Measurements from ENCODE around the gene TSPAN18. TPM values are rescaled to one million over a fixed set of nuclear protein-coding genes. Genes with fewer than 3 reads are reported as not detected.

TSPAN18 gene
- total and polyA plus RNA-seq, 2 of the 8 experiments (the other 6 are each of a cell fraction or from before 2014, with no cell fraction given) = 5.2 to 10.2 TPM

GRCh38 chr11:44797886-44798606, 71.3 kb downstream of the TSPAN18 start (continued):
- TF ChIP-seq EP300 (IDR thresholded peaks at IDR 0.05; ENCODE audit: borderline replicate concordance in 1 of 2, low read depth in 2 of 2, low read length in 2 of 2) (no peak), CEBPB (IDR thresholded peaks at IDR 0.05; ENCODE audit: low read depth, low read length) (peak; percentile 85), RBBP5 (IDR thresholded peaks at IDR 0.05; ENCODE audit: borderline replicate concordance, low read depth, low read length) (peak; percentile 43; the same call in 1 of the 2 replicates), RAD21 (IDR thresholded peaks at IDR 0.05 in 1 of 2, conservative IDR thresholded peaks at IDR 0.05 in 1 of 2; ENCODE audit: low read depth in 2 of 2, low read length in 2 of 2) (no peak), GABPA (IDR thresholded peaks at IDR 0.05; ENCODE audit: borderline replicate concordance, insufficient read depth, low read length) (no peak), KDM1A (IDR thresholded peaks at IDR 0.05; ENCODE audit: borderline replicate concordance, low read length) (peak; percentile 97), POLR2AphosphoS5 (IDR thresholded peaks at IDR 0.05; ENCODE audit: low read depth, low read length) (no peak)
- TF ChIP-seq, protein P1, sequence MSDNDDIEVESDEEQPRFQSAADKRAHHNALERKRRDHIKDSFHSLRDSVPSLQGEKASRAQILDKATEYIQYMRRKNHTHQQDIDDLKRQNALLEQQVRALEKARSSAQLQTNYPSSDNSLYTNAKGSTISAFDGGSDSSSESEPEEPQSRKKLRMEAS (IDR thresholded peaks at IDR 0.05) = no peak
- TF ChIP-seq, protein P2, sequence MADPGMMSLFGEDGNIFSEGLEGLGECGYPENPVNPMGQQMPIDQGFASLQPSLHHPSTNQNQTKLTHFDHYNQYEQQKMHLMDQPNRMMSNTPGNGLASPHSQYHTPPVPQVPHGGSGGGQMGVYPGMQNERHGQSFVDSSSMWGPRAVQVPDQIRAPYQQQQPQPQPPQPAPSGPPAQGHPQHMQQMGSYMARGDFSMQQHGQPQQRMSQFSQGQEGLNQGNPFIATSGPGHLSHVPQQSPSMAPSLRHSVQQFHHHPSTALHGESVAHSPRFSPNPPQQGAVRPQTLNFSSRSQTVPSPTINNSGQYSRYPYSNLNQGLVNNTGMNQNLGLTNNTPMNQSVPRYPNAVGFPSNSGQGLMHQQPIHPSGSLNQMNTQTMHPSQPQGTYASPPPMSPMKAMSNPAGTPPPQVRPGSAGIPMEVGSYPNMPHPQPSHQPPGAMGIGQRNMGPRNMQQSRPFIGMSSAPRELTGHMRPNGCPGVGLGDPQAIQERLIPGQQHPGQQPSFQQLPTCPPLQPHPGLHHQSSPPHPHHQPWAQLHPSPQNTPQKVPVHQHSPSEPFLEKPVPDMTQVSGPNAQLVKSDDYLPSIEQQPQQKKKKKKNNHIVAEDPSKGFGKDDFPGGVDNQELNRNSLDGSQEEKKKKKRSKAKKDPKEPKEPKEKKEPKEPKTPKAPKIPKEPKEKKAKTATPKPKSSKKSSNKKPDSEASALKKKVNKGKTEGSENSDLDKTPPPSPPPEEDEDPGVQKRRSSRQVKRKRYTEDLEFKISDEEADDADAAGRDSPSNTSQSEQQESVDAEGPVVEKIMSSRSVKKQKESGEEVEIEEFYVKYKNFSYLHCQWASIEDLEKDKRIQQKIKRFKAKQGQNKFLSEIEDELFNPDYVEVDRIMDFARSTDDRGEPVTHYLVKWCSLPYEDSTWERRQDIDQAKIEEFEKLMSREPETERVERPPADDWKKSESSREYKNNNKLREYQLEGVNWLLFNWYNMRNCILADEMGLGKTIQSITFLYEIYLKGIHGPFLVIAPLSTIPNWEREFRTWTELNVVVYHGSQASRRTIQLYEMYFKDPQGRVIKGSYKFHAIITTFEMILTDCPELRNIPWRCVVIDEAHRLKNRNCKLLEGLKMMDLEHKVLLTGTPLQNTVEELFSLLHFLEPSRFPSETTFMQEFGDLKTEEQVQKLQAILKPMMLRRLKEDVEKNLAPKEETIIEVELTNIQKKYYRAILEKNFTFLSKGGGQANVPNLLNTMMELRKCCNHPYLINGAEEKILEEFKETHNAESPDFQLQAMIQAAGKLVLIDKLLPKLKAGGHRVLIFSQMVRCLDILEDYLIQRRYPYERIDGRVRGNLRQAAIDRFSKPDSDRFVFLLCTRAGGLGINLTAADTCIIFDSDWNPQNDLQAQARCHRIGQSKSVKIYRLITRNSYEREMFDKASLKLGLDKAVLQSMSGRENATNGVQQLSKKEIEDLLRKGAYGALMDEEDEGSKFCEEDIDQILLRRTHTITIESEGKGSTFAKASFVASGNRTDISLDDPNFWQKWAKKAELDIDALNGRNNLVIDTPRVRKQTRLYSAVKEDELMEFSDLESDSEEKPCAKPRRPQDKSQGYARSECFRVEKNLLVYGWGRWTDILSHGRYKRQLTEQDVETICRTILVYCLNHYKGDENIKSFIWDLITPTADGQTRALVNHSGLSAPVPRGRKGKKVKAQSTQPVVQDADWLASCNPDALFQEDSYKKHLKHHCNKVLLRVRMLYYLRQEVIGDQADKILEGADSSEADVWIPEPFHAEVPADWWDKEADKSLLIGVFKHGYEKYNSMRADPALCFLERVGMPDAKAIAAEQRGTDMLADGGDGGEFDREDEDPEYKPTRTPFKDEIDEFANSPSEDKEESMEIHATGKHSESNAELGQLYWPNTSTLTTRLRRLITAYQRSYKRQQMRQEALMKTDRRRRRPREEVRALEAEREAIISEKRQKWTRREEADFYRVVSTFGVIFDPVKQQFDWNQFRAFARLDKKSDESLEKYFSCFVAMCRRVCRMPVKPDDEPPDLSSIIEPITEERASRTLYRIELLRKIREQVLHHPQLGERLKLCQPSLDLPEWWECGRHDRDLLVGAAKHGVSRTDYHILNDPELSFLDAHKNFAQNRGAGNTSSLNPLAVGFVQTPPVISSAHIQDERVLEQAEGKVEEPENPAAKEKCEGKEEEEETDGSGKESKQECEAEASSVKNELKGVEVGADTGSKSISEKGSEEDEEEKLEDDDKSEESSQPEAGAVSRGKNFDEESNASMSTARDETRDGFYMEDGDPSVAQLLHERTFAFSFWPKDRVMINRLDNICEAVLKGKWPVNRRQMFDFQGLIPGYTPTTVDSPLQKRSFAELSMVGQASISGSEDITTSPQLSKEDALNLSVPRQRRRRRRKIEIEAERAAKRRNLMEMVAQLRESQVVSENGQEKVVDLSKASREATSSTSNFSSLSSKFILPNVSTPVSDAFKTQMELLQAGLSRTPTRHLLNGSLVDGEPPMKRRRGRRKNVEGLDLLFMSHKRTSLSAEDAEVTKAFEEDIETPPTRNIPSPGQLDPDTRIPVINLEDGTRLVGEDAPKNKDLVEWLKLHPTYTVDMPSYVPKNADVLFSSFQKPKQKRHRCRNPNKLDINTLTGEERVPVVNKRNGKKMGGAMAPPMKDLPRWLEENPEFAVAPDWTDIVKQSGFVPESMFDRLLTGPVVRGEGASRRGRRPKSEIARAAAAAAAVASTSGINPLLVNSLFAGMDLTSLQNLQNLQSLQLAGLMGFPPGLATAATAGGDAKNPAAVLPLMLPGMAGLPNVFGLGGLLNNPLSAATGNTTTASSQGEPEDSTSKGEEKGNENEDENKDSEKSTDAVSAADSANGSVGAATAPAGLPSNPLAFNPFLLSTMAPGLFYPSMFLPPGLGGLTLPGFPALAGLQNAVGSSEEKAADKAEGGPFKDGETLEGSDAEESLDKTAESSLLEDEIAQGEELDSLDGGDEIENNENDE (IDR thresholded peaks at IDR 0.05; ENCODE audit: insufficient replicate concordance, low read length) = peak; percentile 53
